Loucy (cell line): ENCODE data around the gene DIP2B.

Source experiments
- H2AFZ ChIP-seq: fragments of 200-600 bp; sonication (generic); 2 replicates; pipeline ENCODE4 v1.6.0; 2016; ENCODE audit warnings: antibody characterized with exemption, mild to moderate bottlenecking, low read length, moderate library complexity
- H3F3A ChIP-seq: fragments of 200-600 bp; 2 replicates; pipeline ENCODE4 v1.6.0; 2016; ENCODE audit warnings: antibody characterized with exemption, low read depth, mild to moderate bottlenecking
- H3K27me3 ChIP-seq: fragments of 200-600 bp; sonication (generic); 2 replicates; pipeline ENCODE4 v1.6.1; 2014; ENCODE audit warnings: low read length, mild to moderate bottlenecking; ENCODE audit not compliant: insufficient read depth, poor library complexity, severe bottlenecking
- H3K36me3 ChIP-seq: fragments of 200-600 bp; sonication (generic); 2 replicates; pipeline ENCODE4 v1.6.1; 2016; ENCODE audit warnings: low read length; ENCODE audit not compliant: insufficient read depth
- H3K4me1 ChIP-seq: fragments of 200-600 bp; sonication (generic); 2 replicates; pipeline ENCODE4 v1.5.1; 2014; ENCODE audit warnings: low read length, mild to moderate bottlenecking; ENCODE audit not compliant: insufficient read depth, poor library complexity, severe bottlenecking
- H3K4me2 ChIP-seq: fragments of 200-600 bp; sonication (generic); 2 replicates; pipeline ENCODE4 v1.6.0; 2014; ENCODE audit warnings: antibody characterized with exemption, low read length, low read depth, mild to moderate bottlenecking; ENCODE audit not compliant: poor library complexity, severe bottlenecking
- H3K4me3 ChIP-seq: fragments of 200-600 bp; sonication (generic); 2 replicates; pipeline ENCODE4 v1.5.1; 2014; ENCODE audit warnings: low read length, mild to moderate bottlenecking, mixed read lengths; ENCODE audit not compliant: poor library complexity, severe bottlenecking
- H3K79me2 ChIP-seq: fragments of 200-600 bp; sonication (generic); 2 replicates; pipeline ENCODE4 v1.6.1; 2014; ENCODE audit warnings: low read length; ENCODE audit not compliant: insufficient read depth
- H3K9ac ChIP-seq: fragments of 200-600 bp; sonication (generic); 2 replicates; pipeline ENCODE4 v1.6.0; 2014; ENCODE audit warnings: mild to moderate bottlenecking, low read depth, low read length, moderate library complexity; ENCODE audit not compliant: poor library complexity, severe bottlenecking
- H3K9me2 ChIP-seq: fragments of 200-600 bp; sonication (generic); replicated peaks from 2 replicates; pipeline ENCODE4 v1.6.1; 2016; ENCODE audit warnings: low read depth, low read length, mixed read lengths
- H3K9me3 ChIP-seq: fragments of 200-600 bp; sonication (generic); 2 replicates; pipeline ENCODE4 v1.6.1; 2014; ENCODE audit warnings: mild to moderate bottlenecking, antibody characterized with exemption, low read length, low read depth; ENCODE audit not compliant: insufficient read depth
- H4K20me1 ChIP-seq: fragments of 200-600 bp; sonication (generic); 2 replicates; pipeline ENCODE4 v1.6.0; 2014; ENCODE audit warnings: antibody characterized with exemption, low read length, mild to moderate bottlenecking; ENCODE audit not compliant: insufficient read depth, poor library complexity, severe bottlenecking
- EZH2phosphoT487 ChIP-seq: fragments of 200-600 bp; IDR thresholded peaks from 2 replicates; pipeline ENCODE4 v1.6.1; 2018; ENCODE audit warnings: antibody characterized with exemption, mild to moderate bottlenecking, moderate library complexity, borderline replicate concordance
- TF ChIP-seq, protein P1 (sequence below): fragments of 200-600 bp; sonication (generic); conservative IDR thresholded peaks from 2 replicates; pipeline ENCODE4 v1.5.1; 2014; ENCODE audit warnings: mild to moderate bottlenecking, antibody characterized with exemption, low read length

DIP2B gene

DNA sequence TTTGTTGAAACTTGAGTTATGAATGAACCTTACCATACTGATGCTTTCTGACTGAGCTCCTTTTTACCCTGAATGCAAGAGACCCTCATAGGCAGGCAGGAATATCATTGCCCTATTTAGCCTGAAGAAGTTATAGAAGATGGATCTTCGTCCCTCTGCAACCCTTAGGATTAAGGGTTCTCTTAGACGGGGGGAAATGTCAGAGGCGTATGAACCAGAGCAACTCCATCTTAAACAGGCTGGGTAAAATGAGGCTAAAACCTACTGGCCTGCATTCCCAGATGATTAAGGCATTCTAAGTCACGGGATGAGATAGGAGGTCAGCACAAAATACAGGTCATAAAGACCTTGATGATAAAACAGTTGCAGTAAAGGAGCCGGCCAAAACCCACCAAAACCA, 266.6 kb downstream of the DIP2B start:
- no peaks in the 10 kb centered on the region for H3K27me3 ChIP-seq
- peaks cover 18% of the 10 kb centered on the region for H3K4me1 ChIP-seq
- no peak overlapping the region for H3K4me2 ChIP-seq
- H3K9ac ChIP-seq, result no peak overlapping the region
- H3K36me3 ChIP-seq, result peaks cover 14% of the 10 kb centered on the region
- H4K20me1 ChIP-seq, result peaks cover 24% of the 10 kb centered on the region
- no peak for TF ChIP-seq EZH2phosphoT487
- TF ChIP-seq, protein P1, sequence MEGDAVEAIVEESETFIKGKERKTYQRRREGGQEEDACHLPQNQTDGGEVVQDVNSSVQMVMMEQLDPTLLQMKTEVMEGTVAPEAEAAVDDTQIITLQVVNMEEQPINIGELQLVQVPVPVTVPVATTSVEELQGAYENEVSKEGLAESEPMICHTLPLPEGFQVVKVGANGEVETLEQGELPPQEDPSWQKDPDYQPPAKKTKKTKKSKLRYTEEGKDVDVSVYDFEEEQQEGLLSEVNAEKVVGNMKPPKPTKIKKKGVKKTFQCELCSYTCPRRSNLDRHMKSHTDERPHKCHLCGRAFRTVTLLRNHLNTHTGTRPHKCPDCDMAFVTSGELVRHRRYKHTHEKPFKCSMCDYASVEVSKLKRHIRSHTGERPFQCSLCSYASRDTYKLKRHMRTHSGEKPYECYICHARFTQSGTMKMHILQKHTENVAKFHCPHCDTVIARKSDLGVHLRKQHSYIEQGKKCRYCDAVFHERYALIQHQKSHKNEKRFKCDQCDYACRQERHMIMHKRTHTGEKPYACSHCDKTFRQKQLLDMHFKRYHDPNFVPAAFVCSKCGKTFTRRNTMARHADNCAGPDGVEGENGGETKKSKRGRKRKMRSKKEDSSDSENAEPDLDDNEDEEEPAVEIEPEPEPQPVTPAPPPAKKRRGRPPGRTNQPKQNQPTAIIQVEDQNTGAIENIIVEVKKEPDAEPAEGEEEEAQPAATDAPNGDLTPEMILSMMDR, result no peak
- no peak overlapping the region for H2AFZ ChIP-seq
- H3K9me2 ChIP-seq, result no peaks in the 10 kb centered on the region
- H3K79me2 ChIP-seq, result peaks cover 100% of the 10 kb centered on the region
- no peaks in the 10 kb centered on the region for H3K9me3 ChIP-seq
- H3F3A ChIP-seq, result no peaks in the 10 kb centered on the region
- no peak overlapping the region for H3K4me3 ChIP-seq

DNA sequence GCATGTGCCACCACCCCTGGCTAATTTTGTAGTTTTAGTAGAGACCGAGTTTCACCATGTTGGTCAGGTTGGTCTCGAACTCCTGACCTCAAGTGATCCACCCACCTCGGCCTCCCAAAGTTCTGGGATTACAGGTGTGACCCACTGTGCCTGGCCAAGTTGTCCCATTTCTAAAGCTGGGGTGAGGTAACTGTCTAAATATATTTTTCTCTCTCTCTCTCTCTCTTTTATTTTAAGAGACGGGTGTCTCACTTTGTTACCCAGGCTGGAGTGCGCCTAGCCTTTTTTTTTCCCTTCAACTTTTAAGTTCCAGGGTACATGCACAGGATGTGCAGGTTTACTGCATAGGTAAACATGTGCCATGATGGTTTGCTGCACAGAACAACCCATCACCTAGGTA, 267.7 kb downstream of the DIP2B start:
- H3K4me2 ChIP-seq, result no peak overlapping the region
- no peak overlapping the region for H2AFZ ChIP-seq
- H4K20me1 ChIP-seq, result peaks cover 27% of the 10 kb centered on the region
- H3K4me3 ChIP-seq, result no peak overlapping the region
- H3K36me3 ChIP-seq, result peaks cover 14% of the 10 kb centered on the region
- H3F3A ChIP-seq, result no peaks in the 10 kb centered on the region
- no peaks in the 10 kb centered on the region for H3K9me2 ChIP-seq
- peaks cover 99% of the 10 kb centered on the region for H3K79me2 ChIP-seq
- no peaks in the 10 kb centered on the region for H3K27me3 ChIP-seq
- no peak overlapping the region for H3K9ac ChIP-seq
- no peaks in the 10 kb centered on the region for H3K9me3 ChIP-seq
- TF ChIP-seq, protein P1, result no peak
- TF ChIP-seq EZH2phosphoT487, result no peak
- peaks cover 16% of the 10 kb centered on the region for H3K4me1 ChIP-seq

DNA sequence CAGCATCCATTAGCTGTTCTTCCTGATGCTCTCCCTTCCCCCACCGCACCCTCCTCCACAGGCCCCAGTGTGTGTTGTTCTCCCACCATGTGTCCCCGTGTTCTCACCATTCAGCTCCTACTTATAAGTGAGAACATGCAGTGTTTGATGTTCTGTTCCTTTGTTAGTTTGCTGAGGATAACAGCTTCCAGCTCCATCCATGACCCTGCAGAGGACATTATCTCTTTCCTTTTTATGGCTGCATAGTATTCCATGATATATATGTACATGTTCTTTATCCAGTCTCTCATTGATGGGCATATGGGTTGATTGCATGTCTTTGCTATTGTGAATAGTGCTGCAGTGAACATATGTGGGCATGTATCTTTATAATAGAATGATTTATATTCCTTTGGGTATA, 268.1 kb downstream of the DIP2B start:
- peaks cover 14% of the 10 kb centered on the region for H3K36me3 ChIP-seq
- no peaks in the 10 kb centered on the region for H3K9me3 ChIP-seq
- H3K79me2 ChIP-seq, result peaks cover 99% of the 10 kb centered on the region
- no peak for TF ChIP-seq EZH2phosphoT487
- TF ChIP-seq, protein P1, result no peak
- no peaks in the 10 kb centered on the region for H3K9me2 ChIP-seq
- no peak overlapping the region for H3K9ac ChIP-seq
- H3K4me3 ChIP-seq, result no peak overlapping the region
- H3K4me1 ChIP-seq, result peaks cover 15% of the 10 kb centered on the region
- H3K27me3 ChIP-seq, result no peaks in the 10 kb centered on the region
- no peak overlapping the region for H3K4me2 ChIP-seq
- peaks cover 24% of the 10 kb centered on the region for H4K20me1 ChIP-seq
- no peaks in the 10 kb centered on the region for H3F3A ChIP-seq
- H2AFZ ChIP-seq, result no peak overlapping the region
